Measurements from ENCODE around the gene GCHFR. TPM values are rescaled to one million over a fixed set of nuclear protein-coding genes. Genes with fewer than 3 reads are reported as not detected.
A peak's percentile ranks its signal among the peaks of the same experiment; 100 is the strongest.

Gene GCHFR
- total and polyA plus RNA-seq, 3 experiments from 2014 or later = 19.5 to 114 (median 21.5) TPM

DNA sequence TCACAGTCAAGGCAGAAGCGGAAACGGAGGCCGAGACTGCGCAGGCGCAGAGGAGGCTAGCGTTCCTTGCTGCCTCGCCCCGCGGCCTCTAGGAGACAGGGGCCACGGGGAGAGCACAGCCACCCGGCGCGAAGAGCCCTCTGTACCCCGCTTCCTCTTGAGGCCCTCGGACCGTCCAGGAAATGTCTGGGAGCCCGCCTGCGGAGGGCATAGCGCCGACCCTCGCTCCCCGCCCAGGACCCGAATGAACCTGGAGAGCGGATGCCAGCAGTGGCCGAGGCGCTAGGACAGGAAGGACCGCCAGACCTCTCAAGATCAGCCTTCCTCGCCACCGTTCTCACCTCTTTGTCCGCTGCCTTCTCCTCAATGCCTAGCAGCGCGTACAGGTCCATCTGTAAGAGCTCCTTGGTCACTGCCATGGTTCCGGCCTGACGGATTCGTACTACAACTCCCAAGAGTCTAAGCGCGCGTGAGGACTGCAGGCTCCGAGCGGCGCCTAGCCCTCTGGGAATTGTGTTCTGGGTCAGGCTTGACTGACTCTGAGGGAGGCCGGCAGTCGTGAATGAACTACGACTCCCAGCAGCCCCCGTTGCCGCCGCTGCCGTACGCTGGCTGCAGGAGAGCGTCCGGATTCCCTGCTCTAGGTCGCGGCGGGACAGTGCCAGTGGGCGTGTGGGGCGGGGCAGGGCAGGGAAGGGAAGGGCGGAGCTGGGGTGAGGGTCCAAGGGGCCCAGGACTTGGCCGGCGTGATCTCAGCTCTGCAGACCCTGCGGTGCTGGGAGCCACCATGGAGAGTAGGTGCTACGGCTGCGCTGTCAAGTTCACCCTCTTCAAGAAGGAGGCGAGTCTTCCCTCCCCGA, 43.4 kb downstream of the GCHFR start, which contains the start of the genes DNAJC17 and ZFYVE19:
Gene DNAJC17, minus strand, starts transcription at position 446 of the 860 bp plus-strand sequence. Its CDS starts 27 bp downstream, at position 419.
Gene ZFYVE19, plus strand, starts transcription at position 62 of the 860 bp plus-strand sequence. Its CDS starts 501 bp downstream, at position 563.
- Mint-ChIP-seq H3K36me3 (peaks cover 0 to 39% (median 3%) of the 10 kb centered on the region in 3 donors), H3K4me1 (peaks cover 28 to 41% (median 29%) of the 10 kb centered on the region in 3 donors), H3K27ac (peak within 1 kb of the TSS; percentile 88 to 99 (median 97)), H3K27me3 (no peaks in the 10 kb centered on the region), H3K9me3 (no peaks in the 10 kb centered on the region), H3K4me3 (peak within 1 kb of the TSS; percentile 94 to 100 (median 99))
- no peaks in the 10 kb centered on the region for H3K27me3 ChIP-seq (ENCODE audit: insufficient read depth, low read length, poor library complexity, severe bottlenecking)
- CTCF ChIA-PET = interaction anchor here (1.1 to 1.2 kb wide), 3 partner anchors 22 to 101 kb away, joined by 3 to 4 read pairs (median 3); no protein-coding TSS in a partner anchor
- H3K36me3 ChIP-seq (ENCODE audit: insufficient read depth, low read length) = peaks cover 7% of the 10 kb centered on the region
- DNase-seq = peak; percentile 88 to 95 (median 89)
- H3K4me1 ChIP-seq (ENCODE audit: insufficient read depth, low read length) = peaks cover 18% of the 10 kb centered on the region
- H3K9me3 ChIP-seq (ENCODE audit: low read length) = no peaks in the 10 kb centered on the region
- peak within 1 kb of the TSS; percentile 93 for H3K27ac ChIP-seq (ENCODE audit: low read depth, low read length)
- peak within 1 kb of the TSS; percentile 100 for H3K4me3 ChIP-seq (ENCODE audit: low read length)
- POLR2A ChIA-PET = interaction anchor here (0.5 to 1.5 kb wide), 5 partner anchors 19 to 424 kb away, joined by 3 to 11 read pairs (median 3); partner anchors contain the start of genes CHP1, EXD1, RAD51 and RPUSD2

DNA sequence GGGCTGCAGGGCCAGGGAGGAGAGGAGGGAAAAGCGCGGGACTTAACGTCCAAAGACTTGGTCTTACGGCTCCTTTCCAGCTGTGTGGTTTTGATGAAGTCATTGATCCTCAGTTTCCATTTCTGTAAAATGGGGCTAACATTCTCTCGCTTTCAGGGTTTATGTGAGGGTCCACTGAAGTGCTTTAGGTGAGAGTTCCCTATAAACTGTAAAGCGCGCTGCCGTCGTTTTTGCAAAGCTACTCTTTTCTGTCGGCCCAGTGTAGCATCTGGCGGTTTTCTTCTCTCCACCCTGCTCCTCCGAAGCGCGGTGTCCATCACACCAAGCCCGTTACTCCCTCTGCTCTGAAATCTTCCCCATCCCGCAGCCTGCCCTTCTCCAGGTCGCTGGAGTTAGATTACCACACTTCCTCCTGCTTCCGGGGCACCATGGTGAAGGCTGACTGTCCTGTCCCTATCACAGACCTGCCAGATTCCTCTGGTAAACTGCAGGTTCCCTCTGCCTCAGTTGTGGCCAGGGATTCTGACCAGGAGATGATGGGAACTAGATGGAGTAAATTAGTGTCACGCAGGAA, 44.1 kb downstream of the GCHFR start:
- Histone ChIP-seq H3K27me3 (ENCODE audit: insufficient read depth, low read length, poor library complexity, severe bottlenecking) (no peaks in the 10 kb centered on the region), H3K4me1 (ENCODE audit: insufficient read depth, low read length) (peaks cover 18% of the 10 kb centered on the region), H3K36me3 (ENCODE audit: insufficient read depth, low read length) (peaks cover 7% of the 10 kb centered on the region), H3K27ac (ENCODE audit: low read depth, low read length) (peak overlapping the region; percentile 93), H3K9me3 (ENCODE audit: low read length) (no peaks in the 10 kb centered on the region), H3K4me3 (ENCODE audit: low read length) (peak overlapping the region; percentile 100)
- no peaks in the 10 kb centered on the region for H3K9me3 Mint-ChIP-seq
- CTCF ChIA-PET = no interaction called here
- peaks cover 28 to 36% (median 29%) of the 10 kb centered on the region in 3 donors for H3K4me1 Mint-ChIP-seq
- H3K27me3 Mint-ChIP-seq = no peaks in the 10 kb centered on the region
- peak overlapping the region; percentile 94 to 100 (median 99) for H3K4me3 Mint-ChIP-seq
- DNase-seq = no peak
- peak overlapping the region in 5 of 8 donors; percentile 88 to 99 (median 98) for H3K27ac Mint-ChIP-seq
- POLR2A ChIA-PET = interaction anchor here (0.5 to 1.5 kb wide), 5 partner anchors 20 to 423 kb away, joined by 3 to 11 read pairs (median 3); partner anchors contain the start of genes CHP1, EXD1, RAD51 and RPUSD2
- peaks cover 0 to 42% (median 3%) of the 10 kb centered on the region in 3 donors for H3K36me3 Mint-ChIP-seq

DNA sequence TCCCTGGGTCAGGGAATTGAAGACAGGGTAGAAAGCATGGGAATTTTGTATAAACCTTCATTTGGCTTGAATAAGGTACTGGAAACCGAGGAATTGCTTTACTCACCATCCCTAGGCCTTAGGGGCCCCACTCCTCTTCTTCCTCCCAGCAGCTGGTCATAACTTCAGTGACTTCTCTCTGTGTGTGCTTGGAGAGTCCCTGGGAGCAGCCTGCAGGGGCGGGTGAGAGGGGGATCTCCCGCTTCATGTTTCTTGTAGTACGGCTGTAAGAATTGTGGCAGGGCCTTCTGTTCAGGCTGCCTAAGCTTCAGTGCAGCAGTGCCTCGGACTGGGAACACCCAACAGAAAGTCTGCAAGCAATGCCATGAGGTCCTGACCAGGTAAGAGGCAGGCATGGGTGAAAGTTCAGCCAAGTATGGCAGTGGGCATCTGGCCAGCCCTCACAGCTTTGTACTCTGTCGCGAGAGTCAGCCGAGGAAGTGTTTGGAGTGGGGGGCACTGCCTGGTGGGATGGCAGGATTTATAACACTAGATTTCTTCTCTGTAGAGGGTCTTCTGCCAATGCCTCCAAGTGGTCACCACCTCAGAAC, 45.1 kb downstream of the GCHFR start:
- peaks cover 7% of the 10 kb centered on the region for H3K36me3 ChIP-seq (ENCODE audit: insufficient read depth, low read length)
- no peaks in the 10 kb centered on the region for H3K27me3 Mint-ChIP-seq
- no peak for DNase-seq
- CTCF ChIA-PET = no interaction called here
- H3K4me3 ChIP-seq (ENCODE audit: low read length) = no peak overlapping the region
- peaks cover 18% of the 10 kb centered on the region for H3K4me1 ChIP-seq (ENCODE audit: insufficient read depth, low read length)
- peak overlapping the region in 1 of 8 donors; percentile 97 for H3K27ac Mint-ChIP-seq
- peaks cover 22 to 28% (median 22%) of the 10 kb centered on the region in 3 donors for H3K4me1 Mint-ChIP-seq
- peaks cover 0 to 45% (median 3%) of the 10 kb centered on the region in 3 donors for H3K36me3 Mint-ChIP-seq
- no peaks in the 10 kb centered on the region for H3K9me3 Mint-ChIP-seq
- H3K9me3 ChIP-seq (ENCODE audit: low read length) = no peaks in the 10 kb centered on the region
- H3K27ac ChIP-seq (ENCODE audit: low read depth, low read length) = no peak overlapping the region
- no peaks in the 10 kb centered on the region for H3K27me3 ChIP-seq (ENCODE audit: insufficient read depth, low read length, poor library complexity, severe bottlenecking)
- peak overlapping the region in 6 of 7 donors; percentile 28 to 100 (median 98) for H3K4me3 Mint-ChIP-seq
- POLR2A ChIA-PET = no interaction called here

DNA sequence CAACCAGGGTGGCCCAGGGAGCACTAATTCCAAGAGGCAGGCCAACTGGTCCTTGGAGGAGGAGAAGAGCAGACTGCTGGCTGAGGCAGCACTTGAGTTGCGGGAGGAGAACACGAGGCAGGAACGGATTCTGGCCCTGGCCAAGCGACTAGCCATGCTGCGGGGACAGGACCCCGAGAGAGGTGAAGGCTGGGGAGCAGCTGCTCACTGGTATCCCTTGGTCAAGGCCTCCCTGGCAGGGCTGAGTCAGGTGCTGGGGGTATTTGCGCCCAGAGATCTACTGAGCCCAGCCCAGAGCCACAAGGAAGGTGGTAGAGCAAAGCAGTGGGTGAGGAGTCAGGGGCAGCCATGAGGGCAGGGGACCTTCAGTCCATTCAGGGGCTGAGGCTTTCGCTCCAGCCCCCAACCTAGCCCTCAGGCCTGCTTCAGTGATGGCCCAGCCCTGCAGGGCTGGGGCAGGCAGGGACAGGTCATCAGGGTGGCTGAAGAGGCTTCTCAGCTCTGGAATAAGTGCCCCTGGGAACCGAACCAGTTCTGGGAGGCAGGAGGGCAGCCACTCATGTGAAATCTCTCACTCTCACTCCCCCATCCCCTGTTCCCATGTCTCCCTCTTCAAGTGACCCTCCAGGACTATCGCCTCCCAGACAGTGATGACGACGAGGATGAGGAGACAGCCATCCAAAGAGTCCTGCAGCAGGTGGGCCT, 49.0 kb downstream of the GCHFR start:
- H3K27me3 Mint-ChIP-seq = no peaks in the 10 kb centered on the region
- no peaks in the 10 kb centered on the region for H3K9me3 Mint-ChIP-seq
- DNase-seq = no peak
- H3K36me3 Mint-ChIP-seq = peaks cover 6 to 49% (median 9%) of the 10 kb centered on the region in 3 donors
- POLR2A ChIA-PET = no interaction called here
- Histone ChIP-seq H3K27me3 (ENCODE audit: insufficient read depth, low read length, poor library complexity, severe bottlenecking) (no peaks in the 10 kb centered on the region), H3K4me3 (ENCODE audit: low read length) (no peak overlapping the region), H3K27ac (ENCODE audit: low read depth, low read length) (no peak overlapping the region), H3K9me3 (ENCODE audit: low read length) (no peaks in the 10 kb centered on the region), H3K4me1 (ENCODE audit: insufficient read depth, low read length) (peaks cover 10% of the 10 kb centered on the region), H3K36me3 (ENCODE audit: insufficient read depth, low read length) (peaks cover 10% of the 10 kb centered on the region)
- H3K4me3 Mint-ChIP-seq = no peak overlapping the region
- peaks cover 8 to 13% (median 10%) of the 10 kb centered on the region in 3 donors for H3K4me1 Mint-ChIP-seq
- CTCF ChIA-PET = no interaction called here
- H3K27ac Mint-ChIP-seq = peak overlapping the region in 1 of 8 donors; percentile 46

DNA sequence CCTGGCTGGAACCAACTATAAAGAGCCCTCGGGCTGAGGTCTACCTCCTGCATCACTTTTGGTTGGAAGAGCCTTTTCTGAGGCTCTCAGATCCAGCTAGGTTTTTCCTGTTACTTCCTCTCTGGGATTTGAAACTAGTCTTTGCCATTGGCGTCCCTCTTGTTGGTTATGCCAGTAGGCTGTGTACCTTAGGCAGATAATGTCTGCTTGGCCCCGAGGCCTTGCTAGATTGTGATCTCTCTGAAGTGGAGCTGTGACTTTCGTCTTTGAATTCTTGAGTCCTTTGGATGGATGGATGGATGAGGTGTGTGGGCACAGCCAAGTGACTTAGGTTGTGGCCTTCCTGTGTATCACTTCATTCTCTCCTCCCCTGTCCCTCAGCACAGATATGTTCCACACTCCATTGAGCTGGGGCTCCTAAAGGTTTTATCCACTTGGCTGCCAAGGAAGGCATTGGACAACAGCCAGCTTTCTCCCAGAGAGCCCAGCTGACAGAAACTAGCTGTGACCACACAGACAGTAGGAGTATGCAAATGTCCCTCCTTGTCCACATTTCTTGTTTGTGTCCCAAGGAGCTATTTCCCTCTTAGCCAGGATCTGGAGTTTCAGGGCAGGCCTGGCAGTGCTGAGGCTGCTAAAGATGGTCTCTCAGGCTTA, 51.3 kb downstream of the GCHFR start:
- H3K4me1 Mint-ChIP-seq = no peaks in the 10 kb centered on the region
- Histone ChIP-seq H3K9me3 (ENCODE audit: low read length) (no peaks in the 10 kb centered on the region), H3K4me1 (ENCODE audit: insufficient read depth, low read length) (no peaks in the 10 kb centered on the region), H3K36me3 (ENCODE audit: insufficient read depth, low read length) (peaks cover 10% of the 10 kb centered on the region), H3K4me3 (ENCODE audit: low read length) (no peak overlapping the region), H3K27me3 (ENCODE audit: insufficient read depth, low read length, poor library complexity, severe bottlenecking) (no peaks in the 10 kb centered on the region), H3K27ac (ENCODE audit: low read depth, low read length) (no peak overlapping the region)
- ChIA-PET CTCF (interaction anchor here (0.8 to 2.5 kb wide), 3 partner anchors 43 to 225 kb away, joined by 3 to 6 read pairs (median 4); no protein-coding TSS in a partner anchor), POLR2A (no interaction called here)
- peaks cover 6 to 45% (median 8%) of the 10 kb centered on the region in 3 donors for H3K36me3 Mint-ChIP-seq
- no peaks in the 10 kb centered on the region for H3K27me3 Mint-ChIP-seq
- no peaks in the 10 kb centered on the region for H3K9me3 Mint-ChIP-seq
- no peak overlapping the region for H3K4me3 Mint-ChIP-seq
- no peak for DNase-seq
- no peak overlapping the region for H3K27ac Mint-ChIP-seq

Other genes starting within 250 kb of the GCHFR start
- gene CCDC32, start 199.0 kb upstream of the GCHFR start, total RNA-seq = 10 to 100 TPM; 31.4 to 34.9 TPM
- 42.2 TPM for gene CCDC32, start 199.0 kb upstream of the GCHFR start, polyA plus RNA-seq
- gene RPUSD2, start 194.8 kb upstream of the GCHFR start, total RNA-seq = 10 to 100 TPM; 25.1 to 30.3 TPM
- gene RPUSD2, start 194.8 kb upstream of the GCHFR start, polyA plus RNA-seq = 20.8 TPM
- 10 to 100 TPM; 19.2 to 19.5 TPM for gene KNL1, start 169.8 kb upstream of the GCHFR start, total RNA-seq
- 0.03 TPM for gene KNL1, start 169.8 kb upstream of the GCHFR start, polyA plus RNA-seq
- 10 to 100 TPM; 54.3 to 57.6 TPM for gene RAD51, start 68.9 kb upstream of the GCHFR start, total RNA-seq
- 1.7 TPM for gene RAD51, start 68.9 kb upstream of the GCHFR start, polyA plus RNA-seq
- gene RMDN3, start 8.8 kb upstream of the GCHFR start, total RNA-seq = 10 to 100 TPM; 42.4 to 43.3 TPM
- 35.1 TPM for gene RMDN3, start 8.8 kb upstream of the GCHFR start, polyA plus RNA-seq
- gene C15orf62, start 5.9 kb downstream of the GCHFR start, total RNA-seq = under 1 TPM; 0.44 to 0.53 TPM
- 0.79 TPM for gene C15orf62, start 5.9 kb downstream of the GCHFR start, polyA plus RNA-seq
- gene ZFYVE19, start 43.0 kb downstream of the GCHFR start, total RNA-seq = 10 to 100 TPM; 22.5 to 25.5 TPM
- 22.3 TPM for gene ZFYVE19, start 43.0 kb downstream of the GCHFR start, polyA plus RNA-seq
- gene DNAJC17, start 43.4 kb downstream of the GCHFR start, total RNA-seq = 10 to 100 TPM; 46.5 to 47.0 TPM
- 35.3 TPM for gene DNAJC17, start 43.4 kb downstream of the GCHFR start, polyA plus RNA-seq
- not detected for gene PPP1R14D, start 64.6 kb downstream of the GCHFR start, total RNA-seq
- not detected for gene PPP1R14D, start 64.6 kb downstream of the GCHFR start, polyA plus RNA-seq
- gene SPINT1, start 80.0 kb downstream of the GCHFR start, total RNA-seq = 1 to 10 TPM; 6.7 to 7.6 TPM
- gene SPINT1, start 80.0 kb downstream of the GCHFR start, polyA plus RNA-seq = 3.1 TPM
- under 1 TPM; 0.24 to 0.40 TPM for gene RHOV, start 110.2 kb downstream of the GCHFR start, total RNA-seq
- gene RHOV, start 110.2 kb downstream of the GCHFR start, polyA plus RNA-seq = not detected
- gene VPS18, start 130.4 kb downstream of the GCHFR start, total RNA-seq = 10 to 100 TPM; 17.2 to 17.8 TPM
- 23.0 TPM for gene VPS18, start 130.4 kb downstream of the GCHFR start, polyA plus RNA-seq
- gene DLL4, start 165.3 kb downstream of the GCHFR start, total RNA-seq = not detected
- gene DLL4, start 165.3 kb downstream of the GCHFR start, polyA plus RNA-seq = not detected
- gene CHAC1, start 189.4 kb downstream of the GCHFR start, total RNA-seq = 10 to 100 TPM; 15.1 to 16.7 TPM
- not detected for gene CHAC1, start 189.4 kb downstream of the GCHFR start, polyA plus RNA-seq